SK-N-SH (cell line): Measurements from ENCODE around the gene CDK10. TPM values are rescaled to one million over a fixed set of nuclear protein-coding genes. Genes with fewer than 3 reads are reported as not detected.

ENCODE experiments used
- CTCF ChIA-PET: fragments of 300-600, 350-600 bp; formaldehyde crosslinking; extraction: SDS; loops from one replicate; lab custom pipeline; 2021; lab: Yijun Ruan, JAX
- POLR2A ChIA-PET: fragments of 350-600 bp; sonication (Branson Sonifier 250); formaldehyde crosslinking; extraction: SDS; loops from one replicate; lab custom pipeline; 2020; ENCODE audit warnings: antibody characterized with exemption, inconsistent platforms; lab: Yijun Ruan, JAX
- DNase-seq: peaks from one replicate; pipeline ENCODE4 v3.0.0; 2012
- H2AFZ ChIP-seq: fragments of 200-600 bp; sonication (generic); 2 replicates; pipeline ENCODE4 v1.8.1; 2016; ENCODE audit warnings: antibody characterized with exemption, mild to moderate bottlenecking, low read depth
- H3F3A ChIP-seq: fragments of 200-600 bp; sonication (generic); replicated peaks from 2 replicates; pipeline ENCODE3; 2016; ENCODE audit warnings: antibody characterized with exemption, mild to moderate bottlenecking; ENCODE audit not compliant: insufficient read depth
- H3K27ac ChIP-seq, 2 experiments: fragments of 200-500 bp in 1 of 2; fragments of 200-600 bp in 1 of 2; sonication (Bioruptor generic) in 1 of 2; sonication (generic), shearing (Covaris generic) in 1 of 2; 2 replicates each; pipeline versions ENCODE4 v1.5.1 to v1.6.1; 2014 to 2016; ENCODE audit warnings: low read depth in 2 of 2, inconsistent platforms in 1 of 2, low read length in 1 of 2, mild to moderate bottlenecking in 1 of 2, mixed read lengths in 1 of 2
- H3K27me3 ChIP-seq: fragments of 200-600 bp; sonication (generic), shearing (Covaris generic); 2 replicates; pipeline ENCODE4 v1.6.1; 2016; ENCODE audit warnings: mixed run types; ENCODE audit not compliant: insufficient read depth
- H3K36me3 ChIP-seq, 2 experiments: fragments of 200-500 bp in 1 of 2; fragments of 200-600 bp in 1 of 2; sonication (Bioruptor generic) in 1 of 2; sonication (generic) in 1 of 2; replicated peaks in 1 of 2; 2 replicates each; pipeline versions ENCODE3 to v1.5.1; 2014 to 2016; ENCODE audit warnings: low read length in 1 of 2, mild to moderate bottlenecking in 1 of 2; ENCODE audit not compliant: insufficient read depth in 2 of 2, control insufficient read depth in 1 of 2
- H3K4me1 ChIP-seq, 2 experiments: fragments of 200-500 bp in 1 of 2; fragments of 200-600 bp in 1 of 2; sonication (Bioruptor generic) in 1 of 2; sonication (generic), shearing (Covaris generic) in 1 of 2; 2 replicates each; pipeline versions ENCODE4 v1.5.1 to v1.6.1; 2014 to 2016; ENCODE audit warnings: low read depth in 1 of 2, low read length in 1 of 2, mixed run types in 1 of 2; ENCODE audit not compliant: insufficient read depth in 2 of 2, control insufficient read depth in 1 of 2
- H3K4me2 ChIP-seq: fragments of 200-600 bp; sonication (generic), shearing (Covaris generic); 2 replicates; pipeline ENCODE4 v1.6.1; 2017; ENCODE audit warnings: mixed run types
- H3K4me3 ChIP-seq, 2 experiments: fragments of 200-500 bp in 1 of 2; fragments of 200-600 bp in 1 of 2; sonication (Bioruptor generic) in 1 of 2; sonication (generic), shearing (Covaris generic) in 1 of 2; 2 replicates each; pipeline versions ENCODE4 v1.5.1 to v1.8.1; 2014 to 2016; ENCODE audit warnings: low read depth in 2 of 2, inconsistent platforms in 1 of 2, low read length in 1 of 2, mild to moderate bottlenecking in 1 of 2, mixed read lengths in 1 of 2, moderate library complexity in 1 of 2
- H3K79me2 ChIP-seq: fragments of 200-600 bp; sonication (generic); 2 replicates; pipeline ENCODE4 v1.8.1; 2017; ENCODE audit warnings: mild to moderate bottlenecking; ENCODE audit not compliant: insufficient read depth
- H3K9ac ChIP-seq: fragments of 200-600 bp; sonication (generic); 2 replicates; pipeline ENCODE4 v1.6.1; 2017; ENCODE audit warnings: mixed run types
- H3K9me2 ChIP-seq: fragments of 200-600 bp; sonication (generic); 2 replicates; pipeline ENCODE4 v1.6.1; 2017; ENCODE audit warnings: mixed run types
- H3K9me3 ChIP-seq: fragments of 200-600 bp; sonication (generic); 2 replicates; pipeline ENCODE4 v1.6.1; 2017; ENCODE audit warnings: mixed run types, mild to moderate bottlenecking, moderate library complexity
- H4K20me1 ChIP-seq: fragments of 200-600 bp; sonication (generic); 2 replicates; pipeline ENCODE4 v1.6.1; 2017; ENCODE audit warnings: mild to moderate bottlenecking, mixed run types; ENCODE audit not compliant: insufficient read depth
- MEF2A ChIP-seq: IDR thresholded peaks from 2 replicates; pipeline ENCODE4 v1.4.0; 2012; ENCODE audit warnings: low read depth, borderline replicate concordance
- NFIC ChIP-seq: IDR thresholded peaks from 2 replicates; pipeline ENCODE4 v1.4.0; 2012; ENCODE audit warnings: borderline replicate concordance
- POLR2AphosphoS5 ChIP-seq: IDR thresholded peaks from 2 replicates; pipeline ENCODE4 v1.6.1; 2012; ENCODE audit warnings: low read depth, low read length
- SIN3A ChIP-seq: IDR thresholded peaks from 2 replicates; pipeline ENCODE4 v1.6.1; 2012; ENCODE audit warnings: low read depth, mild to moderate bottlenecking, low read length, moderate library complexity, borderline replicate concordance
- TAF1 ChIP-seq: IDR thresholded peaks from 2 replicates; pipeline ENCODE4 v1.6.1; 2012; ENCODE audit warnings: low read depth, mild to moderate bottlenecking, low read length, moderate library complexity, borderline replicate concordance
- WGBS: methylation state at CpG from one replicate; pipeline ENCODE4 v1.1.6; 2017; ENCODE audit warnings: low lambda C conversion rate; 5-methylcytosine and 5-hydroxymethylcytosine counted together
- polyA plus RNA-seq, 3 experiments: library from polyadenylated mRNA; depleted of rRNA; stranded (reverse); fragments of >200 nt; gene quantifications; 2 replicates each; pipeline ENCODE4 v1.2.3, GENCODE V29; 2012
- TF ChIP-seq, protein P1 (sequence below): IDR thresholded peaks from 2 replicates; pipeline ENCODE4 v1.4.0; 2012; ENCODE audit warnings: low read depth

Gene CDK10
- polyA plus RNA-seq, 1 of the 3 experiments (the other 2 are of a cell fraction), result 84.7 TPM

DNA sequence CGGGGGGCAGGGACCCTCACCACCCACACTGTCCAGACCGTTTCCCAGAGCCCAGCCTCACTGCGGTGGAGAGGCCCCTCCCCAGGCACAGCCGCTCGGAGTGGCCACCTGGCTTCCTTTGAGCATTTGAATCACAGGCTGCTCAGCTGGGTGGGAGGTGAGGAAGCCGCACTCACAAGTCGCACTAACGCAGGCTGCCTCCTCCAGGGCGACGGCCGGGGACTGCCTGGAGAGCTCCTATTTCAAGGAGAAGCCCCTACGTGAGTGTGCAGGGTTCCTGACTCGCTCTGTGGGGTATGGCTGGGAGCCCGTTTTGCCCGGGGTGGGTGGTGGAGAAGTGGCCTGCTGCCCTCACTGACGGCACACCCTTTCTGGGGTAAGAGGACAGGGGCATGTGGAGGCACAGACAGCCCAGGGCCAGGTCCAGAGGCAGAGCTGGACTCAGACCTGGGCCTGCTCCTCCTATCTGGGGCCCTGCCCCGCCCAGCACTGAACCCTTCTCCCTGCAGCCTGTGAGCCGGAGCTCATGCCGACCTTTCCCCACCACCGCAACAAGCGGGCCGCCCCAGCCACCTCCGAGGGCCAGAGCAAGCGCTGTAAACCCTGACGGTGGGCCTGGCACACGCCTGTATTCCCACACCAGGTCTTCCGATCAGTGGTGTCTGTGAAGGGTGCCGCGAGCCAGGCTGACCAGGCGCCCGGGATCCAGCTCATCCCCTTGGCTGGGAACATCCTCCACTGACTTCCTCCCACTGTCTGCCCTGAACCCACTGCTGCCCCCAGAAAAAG lies 8.8 kb downstream of the CDK10 start:
- Histone ChIP-seq H3F3A (peaks cover 8% of the 10 kb centered on the region), H3K4me3 (no peak overlapping the region), H2AFZ (no peak overlapping the region), H3K27ac (no peak overlapping the region; a peak in 1 of 4 replicates), H3K4me1 (peaks cover 4 to 20% of the 10 kb centered on the region in 2 experiments; a peak in 1 of 4 replicates), H3K36me3 (peaks cover 10 to 65% of the 10 kb centered on the region in 2 experiments), H4K20me1 (peaks cover 7% of the 10 kb centered on the region; the same call in 1 of the 2 replicates), H3K9me2 (no peaks in the 10 kb centered on the region), H3K27me3 (no peaks in the 10 kb centered on the region), H3K4me2 (no peak overlapping the region), H3K9me3 (no peaks in the 10 kb centered on the region)
- 96% methylated on average over 15 of the region's 31 CpGs for WGBS
- DNase-seq, result peak; percentile 29
- CTCF ChIA-PET, result interaction anchor here (1.0 to 2.4 kb wide), 3 partner anchors 129 to 215 kb away, joined by 3 to 6 read pairs (median 3); no protein-coding TSS in a partner anchor
- TF ChIP-seq, protein P1, sequence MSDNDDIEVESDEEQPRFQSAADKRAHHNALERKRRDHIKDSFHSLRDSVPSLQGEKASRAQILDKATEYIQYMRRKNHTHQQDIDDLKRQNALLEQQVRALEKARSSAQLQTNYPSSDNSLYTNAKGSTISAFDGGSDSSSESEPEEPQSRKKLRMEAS, result no peak
- peak; percentile 16; the same call in 1 of the 2 replicates for TF ChIP-seq POLR2AphosphoS5
- no peak for TF ChIP-seq MEF2A
- TF ChIP-seq, all 33 proteins: peak for 1
- Histone ChIP-seq H3K9ac (no peak overlapping the region), H3K79me2 (peaks cover 1% of the 10 kb centered on the region; the same call in 1 of the 2 replicates)
- POLR2A ChIA-PET, result interaction anchor here (0.8 kb wide), 1 partner anchor 9 kb away, joined by 5 read pairs; the partner anchor contains the start of gene CDK10

DNA sequence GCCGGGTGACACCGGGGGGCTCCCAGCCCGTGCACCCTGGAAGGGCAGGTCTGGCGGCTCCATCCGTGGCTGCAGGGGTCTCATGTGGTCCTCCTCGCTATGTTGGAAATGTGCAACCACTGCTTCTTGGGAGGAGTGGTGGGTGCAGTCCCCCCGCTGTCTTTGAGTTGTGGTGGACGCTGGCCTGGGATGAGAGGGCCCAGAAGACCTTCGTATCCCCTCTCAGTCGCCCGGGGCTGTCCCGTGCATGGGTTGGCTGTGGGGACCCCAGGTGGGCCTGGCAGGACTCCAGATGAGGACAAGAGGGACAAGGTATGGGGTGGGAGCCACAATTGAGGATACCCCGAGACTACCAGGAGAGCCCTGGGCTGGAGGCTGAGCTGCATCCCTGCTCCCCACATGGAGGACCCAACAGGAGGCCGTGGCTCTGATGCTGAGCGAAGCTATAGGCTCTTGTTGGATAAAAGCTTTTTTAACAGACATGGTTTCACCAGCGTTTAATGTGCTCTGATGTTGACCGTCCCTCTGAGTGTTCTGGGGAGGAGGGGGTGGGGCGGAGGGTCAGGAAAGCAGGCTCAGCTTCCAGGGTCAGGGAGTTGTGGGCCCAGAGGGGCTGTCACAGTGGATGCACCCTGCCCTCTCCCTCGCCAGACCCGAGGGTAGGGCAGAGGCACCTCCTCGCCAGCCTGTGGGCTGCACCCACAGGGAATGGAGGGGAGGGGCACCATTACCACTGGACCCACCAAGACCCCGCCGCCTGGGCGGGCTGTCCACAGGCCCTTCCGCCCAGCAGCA lies 9.6 kb downstream of the CDK10 start:
- H3K79me2 ChIP-seq, result no peaks in the 10 kb centered on the region
- peak; percentile 28 for DNase-seq
- no peaks in the 10 kb centered on the region for H3K27me3 ChIP-seq
- H3K4me3 ChIP-seq, result no peak overlapping the region
- H4K20me1 ChIP-seq, result peaks cover 11% of the 10 kb centered on the region
- H3F3A ChIP-seq, result peaks cover 8% of the 10 kb centered on the region
- peaks cover 9 to 25% of the 10 kb centered on the region in 2 experiments; a peak in 2 of 4 replicates for H3K4me1 ChIP-seq
- no peaks in the 10 kb centered on the region for H3K9me3 ChIP-seq
- WGBS, result 86% methylated on average over 13 of the region's 25 CpGs
- H3K9me2 ChIP-seq, result no peaks in the 10 kb centered on the region
- H3K27ac ChIP-seq, result no peak overlapping the region; a peak in 1 of 4 replicates
- ChIA-PET POLR2A (interaction anchor here (0.8 to 2.6 kb wide), 3 partner anchors 10 to 39 kb away, joined by 3 to 10 read pairs (median 5); partner anchors contain the start of genes CDK10, CHMP1A and SPATA33), CTCF (interaction anchor here (2.4 kb wide), 1 partner anchor 165 kb away, joined by 6 read pairs; no protein-coding TSS in a partner anchor)
- TF ChIP-seq TAF1, result no peak
- TF ChIP-seq NFIC, result no peak
- TF ChIP-seq SIN3A, result no peak
- H3K4me2 ChIP-seq, result no peak overlapping the region
- H3K9ac ChIP-seq, result no peak overlapping the region
- no peak overlapping the region for H2AFZ ChIP-seq
- H3K36me3 ChIP-seq, result peaks cover 10 to 62% of the 10 kb centered on the region in 2 experiments
